ENCODE data around the gene TPP2.

Gene TPP2

GRCh38 chr13:102692491-102692826, 95.7 kb downstream of the TPP2 start:
- DNase-seq (ENCODE audit: low read depth in 2 of 3, low spot score in 2 of 3), result no peak

- no peak for DNase-seq (ENCODE audit: low read depth in 2 of 3, low spot score in 2 of 3)
Observed at GRCh38 chr13:102693250-102693649, 96.5 kb downstream of the TPP2 start.

- DNase-seq (ENCODE audit: low read depth in 2 of 3, low spot score in 2 of 3), result no peak
Observed at GRCh38 chr13:102693776-102694175, 97.0 kb downstream of the TPP2 start.

GRCh38 chr13:102694937-102695336, 98.2 kb downstream of the TPP2 start, which contains the start of gene METTL21C:
TSS of gene METTL21C (minus strand) at chr13:102695044. CDS start at chr13:102694498, 546 bp downstream.
- DNase-seq (ENCODE audit: low read depth in 2 of 3, low spot score in 2 of 3), result no peak

GRCh38 chr13:102696465-102696864, 99.7 kb downstream of the TPP2 start:
- no peak for DNase-seq (ENCODE audit: low read depth in 2 of 3, low spot score in 2 of 3)

- DNase-seq (ENCODE audit: low read depth in 2 of 3, low spot score in 2 of 3), result no peak
Observed at GRCh38 chr13:102697264-102697663, 100.5 kb downstream of the TPP2 start.

- no peak for DNase-seq (ENCODE audit: low read depth in 2 of 3, low spot score in 2 of 3)
Observed at GRCh38 chr13:102697929-102698648, 101.3 kb downstream of the TPP2 start.

GRCh38 chr13:102698649-102698980, 101.8 kb downstream of the TPP2 start:
- DNase-seq (ENCODE audit: low read depth in 2 of 3, low spot score in 2 of 3), result no peak

GRCh38 chr13:102699504-102699903, 102.7 kb downstream of the TPP2 start:
- DNase-seq (ENCODE audit: low read depth in 2 of 3, low spot score in 2 of 3), result no peak

GRCh38 chr13:102700088-102701031, 103.6 kb downstream of the TPP2 start:
- no peak for DNase-seq (ENCODE audit: low read depth in 2 of 3, low spot score in 2 of 3)

GRCh38 chr13:102701331-102701730, 104.5 kb downstream of the TPP2 start:
- no peak for DNase-seq (ENCODE audit: low read depth in 2 of 3, low spot score in 2 of 3)

GRCh38 chr13:102702965-102703725, 106.4 kb downstream of the TPP2 start:
- DNase-seq (ENCODE audit: low read depth in 2 of 3, low spot score in 2 of 3), result no peak

- DNase-seq (ENCODE audit: low read depth in 2 of 3, low spot score in 2 of 3), result no peak
Observed at GRCh38 chr13:102703726-102704035, 106.9 kb downstream of the TPP2 start.

- no peak for DNase-seq (ENCODE audit: low read depth in 2 of 3, low spot score in 2 of 3)
Observed at GRCh38 chr13:102704238-102705058, 107.7 kb downstream of the TPP2 start.

GRCh38 chr13:102707467-102707866, 110.7 kb downstream of the TPP2 start:
- no peak for DNase-seq (ENCODE audit: low read depth in 2 of 3, low spot score in 2 of 3)

- DNase-seq (ENCODE audit: low read depth in 2 of 3, low spot score in 2 of 3), result no peak
Observed at GRCh38 chr13:102708211-102708610, 111.4 kb downstream of the TPP2 start.

GRCh38 chr13:102708991-102709390, 112.2 kb downstream of the TPP2 start:
- DNase-seq (ENCODE audit: low read depth in 2 of 3, low spot score in 2 of 3), result no peak

- no peak for DNase-seq (ENCODE audit: low read depth in 2 of 3, low spot score in 2 of 3)
Observed at GRCh38 chr13:102709536-102709935, 112.8 kb downstream of the TPP2 start.

GRCh38 chr13:102710261-102710679, 113.5 kb downstream of the TPP2 start:
- no peak for DNase-seq (ENCODE audit: low read depth in 2 of 3, low spot score in 2 of 3)

GRCh38 chr13:102715447-102715846, 118.7 kb downstream of the TPP2 start:
- DNase-seq (ENCODE audit: low read depth in 2 of 3, low spot score in 2 of 3), result no peak

- DNase-seq (ENCODE audit: low read depth in 2 of 3, low spot score in 2 of 3), result no peak
Observed at GRCh38 chr13:102718746-102719145, 122.0 kb downstream of the TPP2 start.
